ENCODE data around the gene VEZF1.

Gene VEZF1

GRCh38 chr17:58007781-58008706 is 20.0 kb upstream of the VEZF1 start:
- TF ChIP-seq, protein P1, sequence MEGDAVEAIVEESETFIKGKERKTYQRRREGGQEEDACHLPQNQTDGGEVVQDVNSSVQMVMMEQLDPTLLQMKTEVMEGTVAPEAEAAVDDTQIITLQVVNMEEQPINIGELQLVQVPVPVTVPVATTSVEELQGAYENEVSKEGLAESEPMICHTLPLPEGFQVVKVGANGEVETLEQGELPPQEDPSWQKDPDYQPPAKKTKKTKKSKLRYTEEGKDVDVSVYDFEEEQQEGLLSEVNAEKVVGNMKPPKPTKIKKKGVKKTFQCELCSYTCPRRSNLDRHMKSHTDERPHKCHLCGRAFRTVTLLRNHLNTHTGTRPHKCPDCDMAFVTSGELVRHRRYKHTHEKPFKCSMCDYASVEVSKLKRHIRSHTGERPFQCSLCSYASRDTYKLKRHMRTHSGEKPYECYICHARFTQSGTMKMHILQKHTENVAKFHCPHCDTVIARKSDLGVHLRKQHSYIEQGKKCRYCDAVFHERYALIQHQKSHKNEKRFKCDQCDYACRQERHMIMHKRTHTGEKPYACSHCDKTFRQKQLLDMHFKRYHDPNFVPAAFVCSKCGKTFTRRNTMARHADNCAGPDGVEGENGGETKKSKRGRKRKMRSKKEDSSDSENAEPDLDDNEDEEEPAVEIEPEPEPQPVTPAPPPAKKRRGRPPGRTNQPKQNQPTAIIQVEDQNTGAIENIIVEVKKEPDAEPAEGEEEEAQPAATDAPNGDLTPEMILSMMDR (IDR thresholded peaks at IDR 0.05) = no peak

DNA sequence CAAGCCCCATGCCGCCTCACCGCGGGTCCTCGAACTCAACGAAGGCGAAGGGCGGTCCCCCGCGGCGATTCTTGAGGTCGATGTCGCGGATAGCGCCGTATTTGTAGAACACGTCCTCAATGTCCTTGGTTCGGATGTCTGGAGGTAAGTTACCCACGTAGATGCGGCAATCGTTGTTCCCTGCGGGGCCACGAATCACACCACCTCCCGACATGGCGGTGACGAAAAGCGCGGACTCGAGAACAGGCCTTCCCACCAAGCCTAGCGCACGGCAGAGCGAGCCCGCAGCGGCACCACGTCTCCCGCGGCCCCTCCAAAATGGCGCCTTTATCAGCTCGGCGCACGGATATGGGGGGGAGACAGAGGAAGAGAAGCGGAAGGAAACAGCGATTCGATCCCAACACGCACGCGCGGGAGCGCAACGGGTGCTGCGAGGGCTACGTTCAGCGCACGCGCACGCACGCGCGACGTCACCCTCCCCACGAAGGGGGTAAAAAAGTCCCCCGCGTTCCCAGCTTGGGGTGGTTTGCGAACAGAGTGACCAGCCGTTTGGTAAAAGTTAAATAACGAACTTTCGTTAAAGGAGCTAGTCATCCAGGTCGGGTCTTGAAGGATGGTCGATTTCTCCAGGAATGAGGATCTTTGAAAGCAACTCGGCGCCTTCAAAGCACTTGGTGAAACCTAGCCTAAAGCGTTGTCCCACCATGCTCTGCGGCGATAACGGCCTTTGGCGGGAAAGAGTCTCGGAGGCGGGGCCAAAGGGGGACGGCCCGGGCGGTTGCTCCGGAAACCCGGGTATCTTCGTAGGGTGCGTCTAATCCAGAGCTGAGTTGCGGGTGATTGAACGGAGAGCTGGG is 19.1 kb upstream of the VEZF1 start, which contains the start of gene SRSF1:
Gene SRSF1, minus strand, starts transcription at position 323 of the 857 bp plus-strand sequence. Its CDS starts 109 bp downstream, at position 214.
- TF ChIP-seq, protein P1 (IDR thresholded peaks at IDR 0.05) = no peak

- TF ChIP-seq, protein P1 (IDR thresholded peaks at IDR 0.05) = no peak
These were observed 18.5 kb upstream of the VEZF1 start for GRCh38 chr17:58006560-58006923.

GRCh38 chr17:58005728-58006559 is 17.9 kb upstream of the VEZF1 start:
- TF ChIP-seq, protein P1 (IDR thresholded peaks at IDR 0.05) = no peak

- TF ChIP-seq, protein P1 (IDR thresholded peaks at IDR 0.05) = no peak
These were observed 17.1 kb upstream of the VEZF1 start for GRCh38 chr17:58005031-58005727.

- TF ChIP-seq, protein P1 (IDR thresholded peaks at IDR 0.05) = no peak
These were observed 16.0 kb upstream of the VEZF1 start for GRCh38 chr17:58004060-58004459.
